HCT116 (cell line): ENCODE results near the gene TRIM62. TPM values are rescaled to one million over a fixed set of nuclear protein-coding genes. Genes with fewer than 3 reads are reported as not detected.

Source experiments
- ATAC-seq: fragments of 200-7000 bp; cut with Tn5 transposase; 2 replicates; pipeline ENCODE4 v1.9.1; 2020; ENCODE audit warnings: mild to moderate bottlenecking, moderate library complexity
- BruUV-seq: library from RNA; stranded (reverse); fragments of 400-500 nt; replicated peaks from 2 replicates; lab custom pipeline; 2021; lab: Mats Ljungman, UMichigan
- CTCF ChIA-PET: fragments of 300-600 bp; sonication (Branson Sonifier 250); formaldehyde crosslinking; loops from one replicate; lab custom pipeline; 2021; ENCODE audit warnings: antibody characterized with exemption; lab: Charles Lee
- POLR2A ChIA-PET: fragments of 300-600, 350-600 bp; sonication (Branson Sonifier 250); formaldehyde crosslinking; loops from one replicate; lab custom pipeline; 2021; ENCODE audit warnings: antibody characterized with exemption; lab: Charles Lee
- RAD21 ChIA-PET, 2 experiments: fragments of 300-600 bp; sonication (Branson Sonifier 250); formaldehyde crosslinking; loops; one replicate each; lab custom pipeline; 2023; ENCODE audit warnings: low total read pairs in 2 of 2; ENCODE audit not compliant: uncharacterized antibody in 2 of 2, unreplicated experiment in 2 of 2, low non-redundant PET in 1 of 2; lab: Charles Lee
- DNase-seq: peaks from one replicate; pipeline ENCODE4 v3.0.0-alpha.2; 2010; ENCODE audit warnings: low read depth, low spot score
- H2AFZ ChIP-seq: fragments of 200-600 bp; shearing (Covaris generic), sonication (generic); 2 replicates; pipeline ENCODE4 v1.6.1; 2017; ENCODE audit warnings: low read depth, mixed run types, mixed read lengths, antibody characterized with exemption, low read length; ENCODE audit not compliant: poor library complexity, severe bottlenecking
- H3K27ac ChIP-seq: 2 replicates; pipeline ENCODE4 v1.5.1; 2012; ENCODE audit warnings: low read depth, low read length
- H3K27me3 ChIP-seq: fragments of 200-600 bp; sonication (generic); 2 replicates; pipeline ENCODE4 v1.6.1; 2016; ENCODE audit warnings: mixed run types, low read length, mixed read lengths; ENCODE audit not compliant: insufficient read depth
- H3K36me3 ChIP-seq, 2 experiments: fragments of 200-500 bp in 1 of 2; fragments of 200-600 bp in 1 of 2; sonication (Bioruptor generic) in 1 of 2; sonication (generic) in 1 of 2; 2 replicates each; pipeline versions ENCODE4 v1.5.1 to v1.6.1; 2014 to 2016; ENCODE audit warnings: low read length in 2 of 2, inconsistent platforms in 1 of 2, mixed read lengths in 1 of 2, mixed run types in 1 of 2; ENCODE audit not compliant: insufficient read depth in 2 of 2, control insufficient read depth in 1 of 2
- H3K4me1 ChIP-seq, 2 experiments: fragments of 200-600 bp in 1 of 2; sonication (generic) in 1 of 2; 2 replicates each; pipeline versions ENCODE4 v1.5.1 to v1.6.1; 2012 to 2017; ENCODE audit warnings: low read length in 2 of 2, inconsistent platforms in 1 of 2, mild to moderate bottlenecking in 1 of 2, mixed read lengths in 1 of 2, mixed run types in 1 of 2, moderate library complexity in 1 of 2; ENCODE audit not compliant: insufficient read depth in 2 of 2, control insufficient read depth in 1 of 2
- H3K4me2 ChIP-seq: fragments of 200-600 bp; sonication (generic); 2 replicates; pipeline ENCODE4 v1.6.1; 2017; ENCODE audit warnings: mixed run types, low read length, mixed read lengths
- H3K4me3 ChIP-seq, 2 experiments: fragments of 200-600 bp in 1 of 2; sonication (generic) in 1 of 2; replicated peaks in 1 of 2; 2 replicates each; pipeline ENCODE4 v1.5.1; 2011 to 2016; ENCODE audit warnings: low read length in 2 of 2, control low read depth in 1 of 2, low read depth in 1 of 2, mild to moderate bottlenecking in 1 of 2, mixed read lengths in 1 of 2, mixed run types in 1 of 2
- H3K79me2 ChIP-seq: fragments of 200-600 bp; sonication (generic); 2 replicates; pipeline ENCODE4 v1.6.1; 2017; ENCODE audit warnings: mild to moderate bottlenecking, mixed run types, low read length, moderate library complexity, mixed read lengths; ENCODE audit not compliant: insufficient read depth
- H3K9ac ChIP-seq: fragments of 200-600 bp; sonication (generic); 2 replicates; pipeline ENCODE4 v1.6.1; 2016; ENCODE audit warnings: low read length, mixed read lengths
- H3K9me2 ChIP-seq: fragments of 200-600 bp; sonication (generic), shearing (Covaris generic); 2 replicates; pipeline ENCODE4 v1.6.1; 2017; ENCODE audit warnings: mixed run types, mild to moderate bottlenecking, moderate library complexity; ENCODE audit not compliant: insufficient read depth
- H3K9me3 ChIP-seq, 2 experiments: fragments of 200-500 bp in 1 of 2; fragments of 200-600 bp in 1 of 2; sonication (Bioruptor generic) in 1 of 2; sonication (generic) in 1 of 2; 2 replicates each; pipeline ENCODE4 v1.6.1; 2014 to 2017; ENCODE audit warnings: low read length in 2 of 2, mixed read lengths in 2 of 2, inconsistent platforms in 1 of 2, low read depth in 1 of 2, mild to moderate bottlenecking in 1 of 2, mixed run types in 1 of 2, moderate library complexity in 1 of 2; ENCODE audit not compliant: control insufficient read depth in 1 of 2, insufficient read depth in 1 of 2
- H4K20me1 ChIP-seq: fragments of 200-600 bp; sonication (generic), shearing (Covaris generic); 2 replicates; pipeline ENCODE4 v1.6.1; 2017; ENCODE audit warnings: mixed run types, mild to moderate bottlenecking, moderate library complexity; ENCODE audit not compliant: insufficient read depth
- ELF1 ChIP-seq: IDR thresholded peaks from 2 replicates; pipeline ENCODE4 v1.6.1; 2012; ENCODE audit warnings: low read depth, borderline replicate concordance
- EZH2 ChIP-seq: fragments of 200-600 bp; sonication (generic); IDR thresholded peaks from 2 replicates; pipeline ENCODE4 v1.6.1; 2017; ENCODE audit warnings: antibody characterized with exemption, mixed run types
- FOSL1 ChIP-seq: IDR thresholded peaks from 2 replicates; pipeline ENCODE4 v1.6.1; 2012; ENCODE audit warnings: low read depth
- JUND ChIP-seq: IDR thresholded peaks from 2 replicates; pipeline ENCODE4 v1.6.1; 2012
- POLR2A ChIP-seq: IDR thresholded peaks from 2 replicates; pipeline ENCODE4 v1.7.0; 2011; ENCODE audit warnings: borderline replicate concordance; ENCODE audit not compliant: insufficient read depth, insufficient read length; ENCODE audit errors: extremely low read depth
- RAD21 ChIP-seq: IDR thresholded peaks from 2 replicates; pipeline ENCODE4 v1.6.1; 2012; ENCODE audit warnings: low read depth, mild to moderate bottlenecking
- SIN3A ChIP-seq: IDR thresholded peaks from 2 replicates; pipeline ENCODE4 v1.6.1; 2012; ENCODE audit warnings: low read depth
- SP1 ChIP-seq: IDR thresholded peaks from 2 replicates; pipeline ENCODE4 v1.6.1; 2012; ENCODE audit warnings: low read depth
- TCF7L2 ChIP-seq: IDR thresholded peaks from 2 replicates; pipeline ENCODE4 v1.7.0; 2011; ENCODE audit warnings: borderline replicate concordance, inconsistent platforms; ENCODE audit not compliant: insufficient read depth, insufficient read length; ENCODE audit errors: extremely low read depth
- ZFX ChIP-seq: fragments of 450-650 bp; IDR thresholded peaks from 2 replicates; pipeline ENCODE4 v1.6.1; 2017
- ZNF274 ChIP-seq: fragments of 200-500 bp; sonication (Bioruptor generic); IDR thresholded peaks from 2 replicates; pipeline ENCODE4 v1.6.1; 2014; ENCODE audit warnings: mild to moderate bottlenecking, low read depth, low read length, inconsistent platforms
- intact Hi-C: fragments of 100-400 bp; cut with micrococcal nuclease; formaldehyde crosslinking; loops from 2 replicates; pipeline ENCODE4 v1.10.0; 2022
- total RNA-seq: library from RNA; stranded (reverse); gene quantifications from one replicate; pipeline ENCODE4 v1.2.1, GENCODE V29; 2021; ENCODE audit not compliant: unreplicated experiment
- TF ChIP-seq, protein P1 (sequence below): IDR thresholded peaks from 2 replicates; pipeline ENCODE4 v1.6.1; 2012
- TF ChIP-seq, protein P2 (sequence below): IDR thresholded peaks from 2 replicates; pipeline ENCODE4 v1.6.1; 2012; ENCODE audit warnings: low read depth
- TF ChIP-seq, protein P3 (sequence below): IDR thresholded peaks from 2 replicates; pipeline ENCODE4 v1.6.1; 2011; ENCODE audit warnings: mild to moderate bottlenecking, low read length, moderate library complexity; ENCODE audit not compliant: insufficient replicate concordance; ENCODE audit errors: extremely low read depth
- TF ChIP-seq, protein P4 (sequence below): IDR thresholded peaks from 2 replicates; pipeline ENCODE4 v1.6.1; 2012

Gene TRIM62
- total RNA-seq, 1 experiment from 2014 or later: 6.5 TPM

DNA sequence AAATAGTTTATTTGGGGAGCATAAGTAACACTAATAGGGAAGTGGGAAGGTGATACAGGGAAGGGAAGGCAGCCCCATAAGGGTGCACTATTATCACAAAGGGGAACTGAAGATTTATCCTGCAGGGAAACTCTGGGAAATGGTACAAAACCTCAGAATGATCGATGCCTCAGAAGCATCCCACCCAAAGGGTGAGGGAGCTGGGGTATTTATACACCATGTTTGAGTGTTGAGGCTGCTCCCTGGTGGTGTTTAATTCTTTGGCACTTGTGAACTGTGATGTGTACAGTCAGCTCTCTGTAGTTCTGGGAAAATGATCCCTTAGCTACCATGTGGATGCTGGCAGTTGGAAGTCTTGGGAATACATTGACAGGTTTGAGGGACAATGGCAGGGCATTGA, 5.1 kb upstream of the TRIM62 start:
- H4K20me1 ChIP-seq: no peaks in the 10 kb centered on the region
- H3K27me3 ChIP-seq: no peaks in the 10 kb centered on the region
- no peak for TF ChIP-seq FOSL1
- ChIA-PET CTCF (no interaction called here), RAD21 (no interaction called here), POLR2A (no interaction called here)
- no TSS peak for BruUV-seq
- no peak for ATAC-seq
- H3K79me2 ChIP-seq: no peaks in the 10 kb centered on the region
- no peak overlapping the region for H3K4me2 ChIP-seq
- no peak overlapping the region for H3K9ac ChIP-seq
- DNase-seq: no peak
- intact Hi-C loops: no loop called here
- H3K4me1 ChIP-seq: peaks cover 2 to 22% of the 10 kb centered on the region in 2 experiments; a peak in 3 of 4 replicates
- no peak overlapping the region for H3K27ac ChIP-seq
- no peaks in the 10 kb centered on the region for H3K36me3 ChIP-seq
- no peak overlapping the region for H2AFZ ChIP-seq
- H3K4me3 ChIP-seq: no peak overlapping the region
- no peaks in the 10 kb centered on the region for H3K9me3 ChIP-seq
- H3K9me2 ChIP-seq: 0 out of 2 replicates have a peak, but pooled peaks cover 5% of the 10 kb centered on the region

DNA sequence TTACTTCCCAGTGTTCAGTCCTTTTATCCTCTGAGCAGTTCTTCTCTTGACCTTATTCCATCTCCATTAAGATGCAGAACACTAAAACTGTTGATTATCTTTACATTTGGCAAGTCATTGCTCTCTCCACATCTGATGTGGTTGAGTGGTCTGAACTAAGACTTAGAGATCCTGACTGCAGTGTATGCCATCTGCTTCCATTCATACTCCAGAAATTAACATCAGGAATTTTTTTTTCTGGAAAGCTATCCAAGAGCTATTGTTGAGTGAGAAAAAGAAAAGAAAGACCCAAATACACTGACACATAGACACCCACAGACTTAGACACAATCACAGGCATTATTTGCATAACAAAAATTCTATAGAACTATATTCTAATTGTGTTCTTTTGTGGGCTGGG, 3.7 kb upstream of the TRIM62 start:
- POLR2A ChIA-PET: no interaction called here
- intact Hi-C loops: no loop called here
- H3K9me2 ChIP-seq: 0 out of 2 replicates have a peak, but pooled peaks cover 5% of the 10 kb centered on the region
- H3K79me2 ChIP-seq: no peaks in the 10 kb centered on the region
- H3K4me3 ChIP-seq: no peak overlapping the region
- no peaks in the 10 kb centered on the region for H3K36me3 ChIP-seq
- no peak overlapping the region for H3K27ac ChIP-seq
- H3K4me2 ChIP-seq: no peak overlapping the region
- no peaks in the 10 kb centered on the region for H3K9me3 ChIP-seq
- no peaks in the 10 kb centered on the region for H4K20me1 ChIP-seq
- H3K4me1 ChIP-seq: peaks cover 3 to 30% of the 10 kb centered on the region in 2 experiments; a peak in 3 of 4 replicates
- DNase-seq (no peak), ATAC-seq (no peak)
- RAD21 ChIA-PET: no interaction called here
- TF ChIP-seq, protein P1, sequence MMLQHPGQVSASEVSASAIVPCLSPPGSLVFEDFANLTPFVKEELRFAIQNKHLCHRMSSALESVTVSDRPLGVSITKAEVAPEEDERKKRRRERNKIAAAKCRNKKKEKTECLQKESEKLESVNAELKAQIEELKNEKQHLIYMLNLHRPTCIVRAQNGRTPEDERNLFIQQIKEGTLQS: no peak
- TF ChIP-seq ZNF274: no peak
- no peak for TF ChIP-seq EZH2
- TF ChIP-seq SP1: no peak
- no peak for TF ChIP-seq ZFX
- no peak for TF ChIP-seq ELF1
- TF ChIP-seq, protein P2, sequence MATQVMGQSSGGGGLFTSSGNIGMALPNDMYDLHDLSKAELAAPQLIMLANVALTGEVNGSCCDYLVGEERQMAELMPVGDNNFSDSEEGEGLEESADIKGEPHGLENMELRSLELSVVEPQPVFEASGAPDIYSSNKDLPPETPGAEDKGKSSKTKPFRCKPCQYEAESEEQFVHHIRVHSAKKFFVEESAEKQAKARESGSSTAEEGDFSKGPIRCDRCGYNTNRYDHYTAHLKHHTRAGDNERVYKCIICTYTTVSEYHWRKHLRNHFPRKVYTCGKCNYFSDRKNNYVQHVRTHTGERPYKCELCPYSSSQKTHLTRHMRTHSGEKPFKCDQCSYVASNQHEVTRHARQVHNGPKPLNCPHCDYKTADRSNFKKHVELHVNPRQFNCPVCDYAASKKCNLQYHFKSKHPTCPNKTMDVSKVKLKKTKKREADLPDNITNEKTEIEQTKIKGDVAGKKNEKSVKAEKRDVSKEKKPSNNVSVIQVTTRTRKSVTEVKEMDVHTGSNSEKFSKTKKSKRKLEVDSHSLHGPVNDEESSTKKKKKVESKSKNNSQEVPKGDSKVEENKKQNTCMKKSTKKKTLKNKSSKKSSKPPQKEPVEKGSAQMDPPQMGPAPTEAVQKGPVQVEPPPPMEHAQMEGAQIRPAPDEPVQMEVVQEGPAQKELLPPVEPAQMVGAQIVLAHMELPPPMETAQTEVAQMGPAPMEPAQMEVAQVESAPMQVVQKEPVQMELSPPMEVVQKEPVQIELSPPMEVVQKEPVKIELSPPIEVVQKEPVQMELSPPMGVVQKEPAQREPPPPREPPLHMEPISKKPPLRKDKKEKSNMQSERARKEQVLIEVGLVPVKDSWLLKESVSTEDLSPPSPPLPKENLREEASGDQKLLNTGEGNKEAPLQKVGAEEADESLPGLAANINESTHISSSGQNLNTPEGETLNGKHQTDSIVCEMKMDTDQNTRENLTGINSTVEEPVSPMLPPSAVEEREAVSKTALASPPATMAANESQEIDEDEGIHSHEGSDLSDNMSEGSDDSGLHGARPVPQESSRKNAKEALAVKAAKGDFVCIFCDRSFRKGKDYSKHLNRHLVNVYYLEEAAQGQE: no peak
- TF ChIP-seq RAD21: no peak
- no peak for TF ChIP-seq TCF7L2
- no peak for TF ChIP-seq SIN3A
- TF ChIP-seq, protein P3, sequence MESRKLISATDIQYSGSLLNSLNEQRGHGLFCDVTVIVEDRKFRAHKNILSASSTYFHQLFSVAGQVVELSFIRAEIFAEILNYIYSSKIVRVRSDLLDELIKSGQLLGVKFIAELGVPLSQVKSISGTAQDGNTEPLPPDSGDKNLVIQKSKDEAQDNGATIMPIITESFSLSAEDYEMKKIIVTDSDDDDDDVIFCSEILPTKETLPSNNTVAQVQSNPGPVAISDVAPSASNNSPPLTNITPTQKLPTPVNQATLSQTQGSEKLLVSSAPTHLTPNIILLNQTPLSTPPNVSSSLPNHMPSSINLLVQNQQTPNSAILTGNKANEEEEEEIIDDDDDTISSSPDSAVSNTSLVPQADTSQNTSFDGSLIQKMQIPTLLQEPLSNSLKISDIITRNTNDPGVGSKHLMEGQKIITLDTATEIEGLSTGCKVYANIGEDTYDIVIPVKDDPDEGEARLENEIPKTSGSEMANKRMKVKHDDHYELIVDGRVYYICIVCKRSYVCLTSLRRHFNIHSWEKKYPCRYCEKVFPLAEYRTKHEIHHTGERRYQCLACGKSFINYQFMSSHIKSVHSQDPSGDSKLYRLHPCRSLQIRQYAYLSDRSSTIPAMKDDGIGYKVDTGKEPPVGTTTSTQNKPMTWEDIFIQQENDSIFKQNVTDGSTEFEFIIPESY: no peak
- no peak for TF ChIP-seq POLR2A
- TF ChIP-seq, protein P4, sequence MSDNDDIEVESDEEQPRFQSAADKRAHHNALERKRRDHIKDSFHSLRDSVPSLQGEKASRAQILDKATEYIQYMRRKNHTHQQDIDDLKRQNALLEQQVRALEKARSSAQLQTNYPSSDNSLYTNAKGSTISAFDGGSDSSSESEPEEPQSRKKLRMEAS: no peak
- TF ChIP-seq JUND: no peak
- CTCF ChIA-PET: no interaction called here
- H2AFZ ChIP-seq: no peak overlapping the region
- BruUV-seq: no TSS peak
- no peaks in the 10 kb centered on the region for H3K27me3 ChIP-seq
- H3K9ac ChIP-seq: no peak overlapping the region
